T1000 (cell line): ENCODE data around the gene NECAB3.

Source experiments
- DNase-seq: peaks from one replicate; lab custom pipeline; 2025; ENCODE audit warnings: mixed read lengths; lab: John Stamatoyannopoulos, UW

The NECAB3 gene

GRCh38 chr20:33663161-33664084 lies 10.8 kb downstream of the NECAB3 start:
- DNase-seq: peak; percentile 68

DNA sequence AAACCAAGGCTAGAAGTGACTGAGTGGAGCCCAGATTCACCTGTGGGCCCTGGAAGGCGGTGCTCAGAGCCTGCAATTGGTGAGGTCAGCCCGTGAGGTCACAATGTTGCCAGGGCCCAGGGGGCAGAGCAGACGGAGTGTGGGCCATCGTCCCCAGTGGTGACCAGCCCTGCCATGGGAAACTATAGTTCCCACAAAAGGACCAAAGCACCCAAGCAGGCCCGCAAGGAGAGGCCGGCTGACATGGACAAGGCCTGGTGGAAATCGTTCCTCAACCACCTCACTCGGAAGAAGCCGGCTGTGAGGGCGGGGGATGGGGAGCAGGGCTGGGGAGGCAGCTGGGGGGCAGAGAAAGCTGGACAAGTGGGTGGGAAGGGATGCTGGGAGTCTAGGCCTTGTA lies 12.1 kb downstream of the NECAB3 start, which contains the start of gene C20orf144:
C20orf144 (plus strand) TSS at position 156 of the 400 bp plus-strand sequence; CDS start at position 175, 19 bp downstream.
- no peak for DNase-seq

DNA sequence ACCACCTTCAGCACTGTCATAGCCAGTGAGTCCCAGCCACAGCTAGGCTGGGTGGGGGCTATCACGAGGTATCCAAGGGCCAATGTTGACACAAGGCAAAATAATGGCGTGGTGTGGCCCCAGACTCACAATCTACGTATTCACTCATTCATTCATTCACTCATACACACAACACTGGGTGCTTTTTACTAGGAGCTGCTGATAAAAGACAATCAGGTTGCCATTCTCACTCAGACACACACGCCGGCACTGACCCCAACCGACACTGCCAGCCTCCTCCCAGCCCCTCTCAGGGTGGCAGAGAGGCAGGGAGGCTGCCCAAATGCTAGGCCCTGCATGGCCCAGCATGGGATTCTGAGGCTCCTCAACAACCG lies 13.6 kb downstream of the NECAB3 start:
- no peak for DNase-seq

DNA sequence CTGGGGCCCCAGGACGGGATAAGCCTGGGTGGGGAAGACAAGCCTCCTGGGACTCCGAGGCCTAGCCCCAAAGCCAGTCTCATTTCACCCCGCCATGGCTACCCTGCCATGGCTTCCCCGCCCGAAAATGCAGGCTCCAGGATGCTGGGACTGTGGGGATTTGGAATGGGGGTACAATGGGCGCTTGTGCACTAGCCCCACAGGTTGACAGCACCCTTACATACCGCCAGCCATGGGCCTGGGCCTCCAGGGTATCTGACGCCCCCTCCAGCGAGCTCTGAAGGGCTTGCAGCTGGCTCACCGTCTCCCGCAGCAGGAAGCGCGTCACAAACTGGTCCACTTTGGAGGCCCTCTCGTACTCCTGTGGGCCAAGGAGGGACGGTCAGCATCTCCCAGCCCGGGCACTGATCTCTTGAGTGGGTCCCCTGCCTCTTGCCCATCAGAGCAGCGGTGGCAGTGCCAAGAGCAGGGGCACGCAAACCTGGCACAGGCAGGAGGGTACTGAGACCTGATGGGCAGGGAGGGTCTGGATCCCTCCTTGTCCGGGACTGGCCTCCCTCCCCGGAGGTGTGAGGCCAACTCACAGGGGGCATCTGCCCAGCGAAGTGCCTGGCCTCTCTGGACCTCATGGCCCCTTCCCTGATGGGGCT lies 14.1 kb downstream of the NECAB3 start:
- no peak for DNase-seq

DNA sequence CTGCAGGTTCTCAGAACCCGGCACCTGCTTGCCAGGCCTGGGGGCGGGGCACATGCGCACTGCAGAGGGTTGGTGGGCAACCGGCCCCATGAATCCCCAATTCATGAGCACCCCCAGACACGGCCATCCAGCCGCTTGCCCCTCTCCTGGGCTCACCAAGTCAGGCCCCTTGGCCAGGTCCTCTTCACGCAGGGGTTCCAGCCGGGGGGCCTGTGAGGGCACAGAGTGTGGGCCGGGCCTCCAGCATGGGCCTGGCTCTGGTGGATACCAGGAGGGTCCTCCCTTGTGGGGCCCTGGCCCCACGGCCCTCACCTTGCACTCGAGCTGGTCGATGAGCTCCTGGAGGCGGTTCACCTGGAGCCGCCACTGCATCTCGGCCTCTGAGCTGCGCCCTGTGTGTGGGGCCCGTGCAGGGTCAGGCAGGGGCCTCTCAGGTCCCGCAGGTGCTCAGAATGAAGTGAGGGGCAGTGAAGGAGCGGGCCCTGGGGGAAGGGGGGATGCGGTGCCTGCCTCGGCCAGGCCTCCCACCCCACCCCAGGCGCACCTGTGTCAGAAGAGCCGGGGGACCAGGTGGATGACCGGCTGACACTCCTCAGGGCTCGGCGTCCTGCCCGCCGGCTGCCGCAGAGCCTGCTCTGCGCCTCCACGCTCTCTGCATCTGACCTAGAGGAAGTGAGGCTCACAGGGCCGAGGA lies 14.7 kb downstream of the NECAB3 start:
- no peak for DNase-seq

- no peak for DNase-seq
Observed at GRCh38 chr20:33658929-33659328, 15.3 kb downstream of the NECAB3 start.

DNA sequence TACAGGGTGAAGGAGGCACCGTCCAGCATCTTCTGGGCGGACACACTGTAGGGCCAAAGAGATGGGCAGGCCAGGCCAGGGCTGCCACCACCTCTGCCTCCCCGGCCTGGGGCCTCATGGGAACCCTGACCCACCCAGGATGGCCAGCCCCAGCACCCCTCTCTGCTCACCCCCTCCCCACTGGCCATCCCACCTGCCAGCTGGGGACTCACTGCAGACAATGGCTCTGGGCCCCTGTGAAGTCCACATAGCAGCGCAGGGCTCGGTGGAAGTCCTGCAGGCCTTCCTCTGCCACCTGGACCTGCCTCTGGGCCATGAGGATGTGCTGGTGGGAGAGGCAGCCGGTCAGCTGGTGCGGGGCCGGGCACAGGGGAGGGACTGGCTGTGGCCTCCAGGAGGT lies 15.7 kb downstream of the NECAB3 start:
- no peak for DNase-seq

GRCh38 chr20:33657704-33658095 lies 16.5 kb downstream of the NECAB3 start:
- no peak for DNase-seq

DNA sequence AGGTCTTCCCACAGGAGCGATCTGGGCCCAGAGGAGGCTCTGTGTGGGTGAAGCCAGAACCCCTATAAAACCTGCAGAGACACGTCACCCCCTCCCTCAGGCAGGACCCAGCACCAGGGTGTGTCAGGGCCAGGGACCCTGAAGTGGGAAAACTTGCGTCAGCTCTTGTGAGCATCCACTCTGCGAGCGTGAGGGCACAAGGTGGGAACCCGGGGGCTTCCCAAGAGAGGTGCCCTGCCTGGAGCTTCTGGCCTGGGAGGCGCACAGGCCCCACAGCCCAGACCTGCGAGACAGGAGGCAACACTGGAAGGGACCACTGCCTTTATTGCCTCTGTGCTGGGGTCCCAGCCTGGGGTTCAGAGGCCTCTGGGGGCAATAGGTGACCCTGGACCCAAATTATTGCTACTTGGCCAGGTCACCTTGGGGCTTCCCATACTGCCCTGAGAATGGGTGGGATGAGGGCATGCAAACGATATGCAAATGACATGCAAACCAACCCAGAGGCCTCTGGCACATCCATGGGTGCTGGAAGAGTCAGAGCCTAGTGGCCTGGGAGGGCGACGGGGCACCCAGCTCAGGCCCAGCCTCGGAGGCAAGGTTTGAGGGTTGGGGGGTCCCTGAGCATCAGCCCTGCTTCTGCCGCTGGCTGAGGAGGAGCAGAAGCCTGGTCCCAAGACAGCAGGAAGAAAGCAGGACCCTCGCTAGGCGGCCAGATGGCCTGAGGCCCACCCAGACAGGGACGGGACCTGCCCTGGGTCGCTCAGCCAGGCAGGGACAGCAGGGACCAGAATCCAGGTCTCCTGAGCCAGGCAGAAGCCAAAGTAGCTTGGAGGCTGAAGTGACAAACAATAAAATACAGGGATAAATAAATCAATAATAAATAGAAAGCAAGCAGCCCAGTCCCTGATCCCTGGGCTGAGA lies 17.2 kb downstream of the NECAB3 start:
- no peak for DNase-seq

- DNase-seq: no peak
Observed at GRCh38 chr20:33656010-33656782, 18.0 kb downstream of the NECAB3 start.

GRCh38 chr20:33655164-33655563 lies 19.1 kb downstream of the NECAB3 start:
- no peak for DNase-seq

DNA sequence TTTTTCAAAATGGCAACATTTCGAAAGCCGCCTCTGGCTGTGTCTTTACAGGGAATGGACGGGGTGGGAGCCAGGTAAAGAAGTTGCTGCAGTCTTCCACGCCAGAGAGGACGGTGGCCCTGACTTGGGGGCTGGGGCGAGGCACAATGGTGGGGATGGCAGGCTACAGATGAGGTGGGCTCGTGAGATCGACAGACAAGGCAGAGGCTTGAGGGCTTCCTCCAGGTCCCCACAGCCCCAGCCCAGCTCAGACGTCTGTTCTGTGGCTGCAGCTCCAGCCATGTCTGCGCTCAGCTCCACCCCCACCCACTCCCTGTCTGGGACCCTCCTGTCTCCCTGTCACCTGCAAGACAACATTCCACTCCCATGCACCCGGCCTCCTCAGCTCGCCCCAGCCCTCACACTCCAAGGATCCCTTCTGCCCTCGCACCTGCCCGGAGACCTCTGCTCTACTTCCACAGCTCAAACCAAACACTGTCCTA lies 19.5 kb downstream of the NECAB3 start:
- DNase-seq: no peak

DNA sequence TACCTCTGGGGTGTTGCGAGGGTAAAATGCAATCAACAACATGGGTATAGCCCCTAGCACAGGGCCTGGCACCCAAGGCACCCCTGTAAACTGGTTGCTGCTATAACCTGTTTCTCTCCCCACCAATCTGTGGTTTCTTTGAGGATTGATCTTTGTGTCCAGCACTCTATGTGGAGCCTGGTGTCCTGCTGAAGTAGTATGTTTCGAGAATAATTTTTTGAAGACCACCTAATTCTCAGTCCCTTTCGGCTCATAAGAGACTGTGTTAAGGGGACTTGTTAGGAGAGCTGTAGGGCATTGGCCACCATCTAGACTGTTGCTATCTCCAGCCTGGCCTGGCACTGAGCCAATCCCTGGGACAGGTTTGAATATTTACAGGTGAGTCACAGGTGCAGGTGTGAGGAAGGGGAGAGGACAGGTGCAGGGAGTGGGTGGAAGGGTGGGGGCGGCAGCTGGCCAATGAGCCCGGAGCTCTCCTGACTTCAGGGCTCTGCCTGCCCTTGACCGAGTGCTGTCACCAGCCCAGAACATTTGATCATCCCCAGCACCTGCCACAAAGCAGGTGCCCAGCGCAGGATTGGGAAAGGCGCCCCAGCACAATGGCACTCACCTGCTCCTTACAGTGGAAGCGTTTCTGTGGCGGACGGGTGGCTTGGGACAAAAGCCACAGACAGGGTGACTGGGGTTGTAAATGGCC lies 20.2 kb downstream of the NECAB3 start:
- no peak for DNase-seq

DNA sequence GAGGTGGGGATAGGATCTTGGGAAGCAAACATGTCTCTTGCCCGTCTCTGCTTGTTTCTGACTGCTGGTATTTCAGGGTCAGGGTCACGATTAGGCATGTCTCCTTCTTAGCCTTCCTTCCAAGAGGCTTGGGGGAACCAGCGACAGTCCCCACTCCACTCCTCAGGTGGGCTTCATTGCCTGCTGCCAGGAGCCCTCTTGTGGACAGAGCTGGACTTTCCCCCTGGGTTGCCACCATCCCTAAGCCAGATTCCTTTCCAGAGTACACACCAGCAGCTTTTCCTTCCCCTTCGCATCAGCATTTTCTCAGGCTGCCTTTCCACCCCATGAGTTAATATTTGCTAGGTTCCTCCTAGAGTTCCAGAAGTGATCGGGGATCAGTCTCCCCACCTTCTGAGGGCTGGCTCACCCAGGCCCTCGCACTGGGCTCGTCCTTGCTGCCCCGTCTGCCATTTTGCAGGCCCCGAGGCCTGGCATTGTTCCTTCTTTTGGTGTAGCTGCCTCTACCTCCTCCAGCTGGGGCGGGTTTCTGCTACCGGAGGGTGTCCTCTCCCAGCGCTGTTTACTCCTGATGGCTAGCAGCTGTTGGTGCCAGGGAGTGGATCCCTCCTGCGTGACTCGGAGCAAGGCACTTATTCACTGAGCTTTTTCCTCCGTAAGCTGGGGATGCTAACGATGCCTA lies 20.9 kb downstream of the NECAB3 start:
- DNase-seq: peak; percentile 29

DNA sequence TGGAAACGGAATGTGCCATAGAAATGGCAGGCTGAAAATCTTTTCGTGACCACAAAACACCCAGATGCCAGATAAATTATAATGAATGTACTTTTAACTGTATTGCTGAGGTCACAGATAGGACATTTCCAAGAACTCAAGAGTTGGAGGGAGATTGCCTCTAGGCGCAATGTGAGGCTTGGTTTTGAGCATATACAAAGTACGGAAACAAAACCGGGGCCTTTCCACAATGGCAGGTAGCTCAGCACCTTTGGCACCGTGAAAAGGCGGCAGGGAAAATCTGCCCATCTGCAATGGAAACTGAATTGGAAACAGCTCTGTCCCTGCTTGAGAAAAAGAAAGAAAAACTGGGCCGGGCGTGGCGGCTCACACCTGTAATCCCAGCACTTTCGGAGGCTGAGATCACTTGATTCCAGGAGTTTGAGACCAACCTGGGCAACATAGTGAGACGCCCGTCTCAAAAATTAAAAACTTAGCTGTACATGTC lies 22.6 kb downstream of the NECAB3 start:
- no peak for DNase-seq

GRCh38 chr20:33650753-33651561 lies 23.3 kb downstream of the NECAB3 start:
- no peak for DNase-seq

GRCh38 chr20:33650111-33650752 lies 24.0 kb downstream of the NECAB3 start:
- DNase-seq: no peak

GRCh38 chr20:33649201-33649681 lies 25.0 kb downstream of the NECAB3 start:
- DNase-seq: no peak
